Loucy (cell line): ENCODE measurements around the gene BRMS1.

Experiments
- H2AFZ ChIP-seq: fragments of 200-600 bp; sonication (generic); 2 replicates; pipeline ENCODE4 v1.6.0; 2016; ENCODE audit warnings: antibody characterized with exemption, mild to moderate bottlenecking, low read length, moderate library complexity
- H3F3A ChIP-seq: fragments of 200-600 bp; 2 replicates; pipeline ENCODE4 v1.6.0; 2016; ENCODE audit warnings: antibody characterized with exemption, low read depth, mild to moderate bottlenecking
- H3K27me3 ChIP-seq: fragments of 200-600 bp; sonication (generic); 2 replicates; pipeline ENCODE4 v1.6.1; 2014; ENCODE audit warnings: low read length, mild to moderate bottlenecking; ENCODE audit not compliant: insufficient read depth, poor library complexity, severe bottlenecking
- H3K36me3 ChIP-seq: fragments of 200-600 bp; sonication (generic); 2 replicates; pipeline ENCODE4 v1.6.1; 2016; ENCODE audit warnings: low read length; ENCODE audit not compliant: insufficient read depth
- H3K4me1 ChIP-seq: fragments of 200-600 bp; sonication (generic); 2 replicates; pipeline ENCODE4 v1.5.1; 2014; ENCODE audit warnings: low read length, mild to moderate bottlenecking; ENCODE audit not compliant: insufficient read depth, poor library complexity, severe bottlenecking
- H3K4me2 ChIP-seq: fragments of 200-600 bp; sonication (generic); 2 replicates; pipeline ENCODE4 v1.6.0; 2014; ENCODE audit warnings: antibody characterized with exemption, low read length, low read depth, mild to moderate bottlenecking; ENCODE audit not compliant: poor library complexity, severe bottlenecking
- H3K4me3 ChIP-seq: fragments of 200-600 bp; sonication (generic); 2 replicates; pipeline ENCODE4 v1.5.1; 2014; ENCODE audit warnings: low read length, mild to moderate bottlenecking, mixed read lengths; ENCODE audit not compliant: poor library complexity, severe bottlenecking
- H3K79me2 ChIP-seq: fragments of 200-600 bp; sonication (generic); 2 replicates; pipeline ENCODE4 v1.6.1; 2014; ENCODE audit warnings: low read length; ENCODE audit not compliant: insufficient read depth
- H3K9ac ChIP-seq: fragments of 200-600 bp; sonication (generic); 2 replicates; pipeline ENCODE4 v1.6.0; 2014; ENCODE audit warnings: mild to moderate bottlenecking, low read depth, low read length, moderate library complexity; ENCODE audit not compliant: poor library complexity, severe bottlenecking
- H3K9me2 ChIP-seq: fragments of 200-600 bp; sonication (generic); replicated peaks from 2 replicates; pipeline ENCODE4 v1.6.1; 2016; ENCODE audit warnings: low read depth, low read length, mixed read lengths
- H3K9me3 ChIP-seq: fragments of 200-600 bp; sonication (generic); 2 replicates; pipeline ENCODE4 v1.6.1; 2014; ENCODE audit warnings: mild to moderate bottlenecking, antibody characterized with exemption, low read length, low read depth; ENCODE audit not compliant: insufficient read depth
- H4K20me1 ChIP-seq: fragments of 200-600 bp; sonication (generic); 2 replicates; pipeline ENCODE4 v1.6.0; 2014; ENCODE audit warnings: antibody characterized with exemption, low read length, mild to moderate bottlenecking; ENCODE audit not compliant: insufficient read depth, poor library complexity, severe bottlenecking
- CTCF ChIP-seq: fragments of 200-600 bp; sonication (generic); conservative IDR thresholded peaks from 2 replicates; pipeline ENCODE4 v1.5.1; 2014; ENCODE audit warnings: mild to moderate bottlenecking, antibody characterized with exemption, low read length
- EZH2phosphoT487 ChIP-seq: fragments of 200-600 bp; IDR thresholded peaks from 2 replicates; pipeline ENCODE4 v1.6.1; 2018; ENCODE audit warnings: antibody characterized with exemption, mild to moderate bottlenecking, moderate library complexity, borderline replicate concordance

Gene BRMS1

GRCh38 chr11:66363805-66364535 lies 19.1 kb upstream of the BRMS1 start:
- Histone ChIP-seq H3K4me2 (no peak overlapping the region), H3K9me3 (no peaks in the 10 kb centered on the region), H4K20me1 (no peaks in the 10 kb centered on the region), H2AFZ (no peak overlapping the region), H3F3A (no peaks in the 10 kb centered on the region), H3K4me3 (no peak overlapping the region), H3K9me2 (no peaks in the 10 kb centered on the region), H3K79me2 (no peaks in the 10 kb centered on the region), H3K9ac (no peak overlapping the region), H3K36me3 (no peaks in the 10 kb centered on the region), H3K27me3 (no peaks in the 10 kb centered on the region), H3K4me1 (no peaks in the 10 kb centered on the region)
- TF ChIP-seq CTCF (peak; percentile 86), EZH2phosphoT487 (no peak)

DNA sequence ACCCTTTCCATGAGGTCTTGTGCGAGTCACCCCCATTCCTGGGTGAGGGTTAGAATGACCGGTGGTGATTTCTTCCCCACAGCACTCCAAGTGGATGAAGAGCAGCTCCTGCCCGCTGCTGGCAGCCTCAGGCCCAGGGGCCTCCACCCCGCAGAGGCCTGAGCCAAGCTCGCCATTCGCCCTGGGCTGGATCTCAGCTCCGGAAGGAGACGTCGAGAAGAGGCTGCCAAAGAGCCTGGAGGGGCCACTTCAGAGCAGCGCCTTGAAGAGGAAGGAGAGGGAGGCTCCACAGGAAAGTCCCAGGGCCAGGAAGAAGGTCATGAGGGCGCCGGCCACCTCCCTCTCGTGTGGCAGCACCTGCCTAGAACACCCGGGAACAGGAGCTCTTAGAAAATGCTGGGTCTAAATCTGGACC lies 18.3 kb upstream of the BRMS1 start:
- Histone ChIP-seq H4K20me1 (no peaks in the 10 kb centered on the region), H3K9me2 (no peaks in the 10 kb centered on the region), H3K4me3 (no peak overlapping the region), H3K4me1 (no peaks in the 10 kb centered on the region), H3K36me3 (no peaks in the 10 kb centered on the region), H3K9ac (no peak overlapping the region), H3K9me3 (no peaks in the 10 kb centered on the region), H2AFZ (no peak overlapping the region), H3K27me3 (no peaks in the 10 kb centered on the region), H3F3A (no peaks in the 10 kb centered on the region), H3K79me2 (no peaks in the 10 kb centered on the region), H3K4me2 (no peak overlapping the region)
- TF ChIP-seq EZH2phosphoT487, result no peak
- TF ChIP-seq CTCF, result no peak

- Histone ChIP-seq H3K36me3 (no peaks in the 10 kb centered on the region), H3K9ac (no peak overlapping the region)
Measured at GRCh38 chr11:66362481-66363147, 17.7 kb upstream of the BRMS1 start.

More at GRCh38 chr11:66362481-66363147, 17.7 kb upstream of the BRMS1 start:
- H3K9me2 ChIP-seq, result no peaks in the 10 kb centered on the region
- no peak for TF ChIP-seq EZH2phosphoT487
- no peak for TF ChIP-seq CTCF
- H3K4me3 ChIP-seq, result no peak overlapping the region
- H3K4me2 ChIP-seq, result no peak overlapping the region
- no peaks in the 10 kb centered on the region for H3K79me2 ChIP-seq
- no peaks in the 10 kb centered on the region for H3K9me3 ChIP-seq
- H4K20me1 ChIP-seq, result no peaks in the 10 kb centered on the region
- no peaks in the 10 kb centered on the region for H3F3A ChIP-seq
- no peaks in the 10 kb centered on the region for H3K27me3 ChIP-seq
- H3K4me1 ChIP-seq, result no peaks in the 10 kb centered on the region
- no peak overlapping the region for H2AFZ ChIP-seq
